SU-DHL-6 (cell line): ENCODE results near the gene POLA1.

Source experiments
- CTCF ChIP-seq: fragments of 200-600 bp; sonication (generic); IDR thresholded peaks from one replicate; pipeline ENCODE4 v1.5.1; 2017; ENCODE audit warnings: antibody characterized with exemption, mild to moderate bottlenecking, low read length, moderate library complexity; ENCODE audit not compliant: insufficient read depth, poor library complexity, severe bottlenecking
- EZH2phosphoT487 ChIP-seq: fragments of 200-600 bp; sonication (generic), shearing (Covaris generic); conservative IDR thresholded peaks from 2 replicates; pipeline ENCODE4 v1.6.1; 2018; ENCODE audit warnings: mild to moderate bottlenecking, antibody characterized with exemption, low read length, moderate library complexity, mixed read lengths

GRCh38 chrX:24651783-24652182 lies 41.9 kb upstream of the POLA1 start:
- no peak for TF ChIP-seq CTCF
- TF ChIP-seq EZH2phosphoT487: no peak
